ENCODE measurements around the gene CEACAM21.

- TF ChIP-seq REST (IDR thresholded peaks at IDR 0.05) (no peak), CTCF (IDR thresholded peaks at IDR 0.05) (no peak), ZFP36 (IDR thresholded peaks at IDR 0.05; ENCODE audit: borderline replicate concordance, partially characterized antibody) (no peak), POLR2A (IDR thresholded peaks at IDR 0.05; ENCODE audit: low read length) (no peak), PBX3 (IDR thresholded peaks at IDR 0.05) (no peak), EHMT2 (IDR thresholded peaks at IDR 0.05; ENCODE audit: low read depth) (no peak), ESRRA (IDR thresholded peaks at IDR 0.05; ENCODE audit: borderline replicate concordance, low read length) (no peak), RCOR1 (IDR thresholded peaks at IDR 0.05; ENCODE audit: low read depth, low read length) (no peak), POLR2AphosphoS2 (conservative IDR thresholded peaks at IDR 0.05; ENCODE audit: low read length) (no peak), KDM1A (IDR thresholded peaks at IDR 0.05; ENCODE audit: low read depth) (no peak), CHD2 (IDR thresholded peaks at IDR 0.05; ENCODE audit: low read length, partially characterized antibody) (no peak), RAD21 (conservative IDR thresholded peaks at IDR 0.05 in 1 of 2, IDR thresholded peaks at IDR 0.05 in 1 of 2) (no peak), NPAS2 (CRISPR knock-in tag; IDR thresholded peaks at IDR 0.05; ENCODE audit: borderline replicate concordance) (no peak)
Observed at GRCh38 chr19:41599175-41599966, 23.4 kb downstream of the CEACAM21 start.

Data from A549 (cell line).